NCI-H2196 (cell line): ENCODE measurements around the gene KPNA6.
"Not testable (repeated sequence)": the region's sequence is repeated elsewhere in the genome, so short reads cannot be mapped to it uniquely, and the experiment has no call there.

Source experiments
- DNase-seq: peaks from one replicate; lab custom pipeline; 2025; ENCODE audit not compliant: unreplicated experiment; lab: John Stamatoyannopoulos, UW

The KPNA6 gene

DNA sequence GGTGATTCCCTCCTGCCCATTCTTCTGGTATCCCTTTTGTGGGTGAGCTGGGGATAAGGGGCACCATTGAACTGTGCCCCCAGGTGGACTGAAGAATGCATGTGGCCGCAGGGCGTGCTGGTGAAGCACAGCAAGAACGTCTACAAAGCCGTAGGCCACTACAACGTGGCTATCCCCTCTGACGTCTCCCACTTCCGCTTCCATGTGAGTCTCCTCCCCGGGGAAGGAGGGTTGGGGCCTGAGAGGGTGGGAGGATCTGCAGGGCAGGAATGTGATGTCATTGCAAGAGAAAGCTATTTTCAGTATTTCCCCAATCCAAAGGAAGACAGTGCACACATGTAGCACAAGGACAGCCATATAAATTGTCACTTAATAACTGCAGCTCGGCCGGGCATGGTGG, 7.5 kb upstream of the KPNA6 start:
- no peak for DNase-seq

DNA sequence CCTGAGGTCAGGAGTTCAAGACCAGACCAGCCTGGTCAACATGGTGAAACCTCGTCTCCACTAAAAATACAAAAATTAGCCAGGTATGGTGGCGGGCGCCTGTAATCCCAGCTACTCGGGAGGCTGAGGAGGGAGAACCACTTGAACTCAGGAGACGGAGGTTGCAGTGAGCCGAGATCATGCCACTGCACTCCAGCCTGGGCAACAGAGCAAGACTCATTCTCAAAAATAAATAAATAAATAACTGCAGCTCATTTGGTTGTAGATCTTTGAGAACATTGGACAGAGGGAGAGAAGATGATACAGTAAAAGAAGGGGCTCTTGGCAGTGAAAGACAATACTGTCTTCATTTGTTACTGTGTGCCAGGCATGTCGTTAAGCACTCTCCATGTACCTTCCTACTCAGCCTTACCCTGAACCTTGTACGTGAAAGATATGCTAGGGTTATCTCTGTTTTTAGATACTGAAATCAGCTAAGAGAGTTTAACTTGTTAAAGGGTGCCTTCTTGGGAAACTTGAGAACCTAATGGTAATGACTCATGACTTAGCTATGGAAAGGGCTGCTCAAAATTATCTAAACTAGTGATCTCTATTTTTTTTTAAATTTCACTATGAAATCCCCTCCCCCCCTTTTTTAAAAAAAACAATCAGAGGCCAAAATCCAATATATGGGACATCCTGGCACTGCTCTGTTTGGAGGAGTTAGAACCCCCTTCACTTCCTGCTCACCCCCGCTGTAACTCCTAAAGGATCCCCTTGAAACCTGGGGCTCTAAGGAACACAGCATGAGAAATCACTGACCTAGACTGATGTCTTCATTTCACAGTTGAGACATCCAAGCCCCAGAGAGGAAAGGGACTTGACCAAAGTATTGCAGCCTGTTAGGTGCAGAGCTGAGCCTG, 6.8 kb upstream of the KPNA6 start:
- DNase-seq, result no peak

- no peak for DNase-seq
Measured at GRCh38 chr1:32104127-32104526, 3.7 kb upstream of the KPNA6 start.

- DNase-seq, result no peak
Measured at GRCh38 chr1:32105338-32105737, 2.5 kb upstream of the KPNA6 start.

GRCh38 chr1:32106663-32107275, 1.1 kb upstream of the KPNA6 start:
- DNase-seq, result no peak

- no peak for DNase-seq
Measured at GRCh38 chr1:32111040-32111623, 3.3 kb downstream of the KPNA6 start.

GRCh38 chr1:32111789-32112188, 3.9 kb downstream of the KPNA6 start:
- DNase-seq, result no peak

DNA sequence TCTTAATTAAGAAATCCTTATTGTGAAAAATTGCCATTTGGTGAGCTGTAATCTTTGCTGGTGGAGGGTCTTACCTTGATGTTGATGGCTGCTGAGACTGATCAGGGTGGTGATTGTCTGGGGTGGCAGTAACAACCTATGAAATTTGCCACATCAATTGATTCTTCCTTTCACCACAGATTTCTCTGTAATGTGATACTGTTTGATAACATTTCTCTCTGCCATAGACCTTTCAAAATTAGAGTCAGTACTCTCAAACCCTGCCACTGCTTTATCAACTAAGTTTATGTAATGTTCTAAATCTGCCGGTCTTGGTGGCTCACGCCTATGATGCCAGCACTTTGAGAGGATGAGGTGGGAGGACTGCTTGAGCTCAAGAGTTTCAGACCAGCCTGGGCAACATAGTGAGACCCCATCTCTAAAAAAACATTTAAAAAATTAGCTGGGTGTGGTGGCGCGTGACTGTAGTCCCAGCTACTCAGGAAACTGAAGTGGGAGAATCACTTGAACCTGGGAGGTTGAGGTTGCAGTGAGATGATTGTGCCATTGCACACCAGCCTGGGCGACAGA, 5.0 kb downstream of the KPNA6 start:
- no peak for DNase-seq

DNA sequence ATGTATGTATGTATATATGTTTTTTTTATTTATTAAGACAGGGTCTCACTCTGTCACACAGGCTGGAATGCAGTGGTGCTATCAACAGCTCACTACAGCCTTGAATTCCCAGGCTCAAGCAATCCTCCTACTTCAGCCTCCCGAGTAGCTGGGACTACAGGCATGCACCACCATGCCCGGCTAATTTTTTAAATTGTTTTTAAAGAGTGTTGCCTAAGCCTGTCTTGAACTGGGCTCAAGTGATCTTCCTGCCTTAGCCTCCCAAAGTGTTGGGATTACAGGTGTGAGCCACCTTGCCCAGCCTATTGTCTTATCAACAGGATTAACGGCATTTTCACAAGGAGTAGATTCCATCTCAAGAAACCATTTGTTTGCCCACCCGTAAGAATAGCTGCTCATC, 5.6 kb downstream of the KPNA6 start:
- DNase-seq, result not testable (repeated sequence)

DNA sequence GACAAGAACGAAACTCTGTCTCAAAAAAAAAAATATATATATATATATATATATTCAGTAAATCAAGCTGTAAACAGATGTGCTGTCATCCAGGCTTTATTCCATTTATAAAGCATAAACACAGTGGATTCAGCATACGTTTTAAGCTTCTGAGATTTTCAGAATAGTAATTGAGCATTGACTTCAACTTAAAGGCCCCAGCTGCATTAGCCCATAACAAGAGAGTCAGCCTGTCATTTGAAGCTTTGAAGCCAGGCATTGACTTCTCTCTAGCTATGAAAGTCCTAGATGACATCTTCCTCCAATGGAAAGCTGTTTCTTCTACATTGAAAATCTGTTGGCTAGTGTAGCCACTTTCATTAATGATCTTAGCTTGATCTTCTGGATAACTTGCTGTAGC, 6.6 kb downstream of the KPNA6 start:
- no peak for DNase-seq

DNA sequence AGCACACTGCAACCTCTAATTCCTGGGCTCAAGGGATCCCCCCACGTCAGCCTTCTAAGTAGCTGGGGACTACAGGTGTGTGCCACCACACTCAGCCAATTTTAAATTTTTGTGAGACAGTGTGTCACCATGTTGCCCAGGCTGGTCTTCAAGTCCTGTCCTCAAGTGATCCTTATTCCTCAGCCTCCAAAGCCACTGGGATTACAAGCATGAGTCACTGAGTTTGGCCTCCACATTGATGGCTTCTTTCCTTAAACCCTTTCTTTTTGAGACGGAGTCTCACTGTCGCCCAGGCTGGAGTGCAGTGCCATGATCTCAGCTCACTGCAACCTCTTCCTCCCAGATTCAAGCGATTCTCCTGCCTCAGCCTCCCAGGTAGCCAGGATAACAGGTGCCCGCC, 7.6 kb downstream of the KPNA6 start:
- no peak for DNase-seq

GRCh38 chr1:32116531-32116930, 8.7 kb downstream of the KPNA6 start:
- DNase-seq, result no peak

- DNase-seq, result no peak
Measured at GRCh38 chr1:32122151-32122550, 14.3 kb downstream of the KPNA6 start.

- DNase-seq, result not testable (repeated sequence)
Measured at GRCh38 chr1:32123361-32123760, 15.5 kb downstream of the KPNA6 start.

GRCh38 chr1:32125313-32125712, 17.5 kb downstream of the KPNA6 start:
- DNase-seq, result no peak

GRCh38 chr1:32126770-32127169, 18.9 kb downstream of the KPNA6 start:
- DNase-seq, result no peak

DNA sequence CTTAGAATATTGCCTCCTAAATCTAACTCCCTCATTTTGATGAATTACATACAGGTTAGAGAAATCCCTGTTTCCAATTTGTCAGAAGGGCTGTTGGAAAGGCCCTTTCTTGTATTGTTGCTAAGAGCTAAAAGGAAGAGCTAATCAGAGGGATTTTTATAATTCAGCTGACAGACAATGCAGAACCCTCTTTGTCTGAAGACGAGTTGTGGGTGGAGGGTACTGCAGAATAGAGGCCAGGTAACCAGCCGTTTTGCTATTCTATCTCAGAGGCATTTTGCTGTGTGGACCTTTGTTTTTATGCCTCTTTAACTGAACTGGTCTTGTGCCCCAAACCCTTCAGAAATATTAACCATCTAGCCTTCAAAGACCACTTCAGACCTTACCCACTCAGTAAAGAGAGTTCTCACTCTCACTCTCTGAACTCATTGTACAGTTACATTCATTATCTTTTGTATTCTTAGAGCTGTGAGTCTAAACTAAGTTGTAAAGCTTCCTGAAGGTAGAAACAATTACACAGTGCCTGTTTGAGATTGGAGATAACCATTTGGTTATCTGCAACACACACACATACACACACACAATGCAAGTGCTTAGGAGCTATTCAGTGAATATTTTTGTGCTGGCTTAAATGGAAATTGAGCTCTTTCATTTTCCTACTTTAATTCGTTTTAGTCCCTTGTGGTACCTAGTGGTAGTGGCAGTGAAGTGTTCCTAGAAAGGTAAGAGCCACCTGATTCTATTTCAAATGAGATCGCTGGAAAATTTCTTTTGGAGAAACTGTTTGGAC, 19.7 kb downstream of the KPNA6 start:
- DNase-seq, result no peak

DNA sequence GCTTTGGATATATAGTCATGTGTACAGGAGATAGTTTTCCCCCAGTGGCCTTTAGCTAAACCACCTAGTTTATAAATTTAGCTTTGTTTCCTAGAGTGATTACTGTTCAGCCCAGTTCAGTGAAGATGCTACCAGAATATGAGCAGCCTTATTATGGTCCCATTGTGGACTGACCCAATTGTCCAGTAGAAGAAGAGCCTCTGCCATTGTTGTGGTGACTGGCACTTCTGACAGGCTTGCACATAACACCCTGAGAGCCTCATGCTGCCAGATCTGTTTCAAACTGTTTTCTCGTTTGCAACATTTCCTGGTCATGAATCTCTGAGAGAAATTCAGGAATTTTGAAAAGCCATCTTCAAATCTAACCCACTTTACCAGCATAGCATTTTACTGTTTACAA, 20.6 kb downstream of the KPNA6 start:
- no peak for DNase-seq

DNA sequence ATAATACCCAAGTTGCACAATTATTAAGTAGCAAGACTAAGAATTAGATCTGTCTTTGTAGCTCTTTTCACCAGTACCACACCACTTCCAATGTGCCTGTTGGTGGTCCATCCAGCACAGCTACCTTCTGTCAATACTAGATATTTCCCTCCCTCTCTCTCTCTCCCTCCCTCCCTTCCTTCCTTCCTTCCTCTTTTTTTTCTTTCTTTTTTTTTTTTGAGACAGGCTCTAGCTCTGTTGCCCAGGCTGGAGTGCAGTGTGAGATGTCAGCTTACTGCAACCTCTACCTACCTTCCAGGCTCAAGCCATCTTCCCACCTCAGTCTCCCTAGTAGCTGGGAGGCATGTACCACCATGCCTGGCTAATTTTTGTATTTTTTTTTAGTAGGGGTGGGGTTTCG, 21.1 kb downstream of the KPNA6 start:
- DNase-seq, result no peak

GRCh38 chr1:32133950-32134280, 26.1 kb downstream of the KPNA6 start:
- DNase-seq, result not testable (repeated sequence)

DNA sequence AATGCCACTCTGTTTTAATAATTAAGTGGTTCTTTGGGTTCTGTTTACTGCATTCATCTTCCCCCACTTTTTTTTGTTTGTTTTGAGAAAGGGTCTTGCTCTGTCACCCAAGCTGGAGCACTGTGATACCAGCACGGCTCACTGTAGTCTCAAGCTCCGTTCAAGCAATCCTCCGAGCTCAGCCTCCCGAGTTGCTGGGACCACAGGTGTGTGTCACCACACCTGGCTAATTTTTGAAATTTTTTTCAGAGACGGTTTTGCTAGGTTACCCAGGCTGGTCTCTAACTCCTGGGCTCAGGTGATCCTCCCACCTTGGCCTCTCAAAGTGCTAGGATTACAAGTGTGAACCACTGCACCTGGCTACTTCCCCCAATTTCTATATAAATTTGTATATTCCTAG, 29.3 kb downstream of the KPNA6 start:
- DNase-seq, result no peak
